GM18867 (cell line): ENCODE measurements around the gene EVA1C.
"Not testable (repeated sequence)": the region's sequence is repeated elsewhere in the genome, so short reads cannot be mapped to it uniquely, and the experiment has no call there.

ENCODE experiments used
- ATAC-seq: cut with Tn5 transposase; IDR thresholded peaks from one replicate; pipeline ENCODE4 v1.9.1; 2021; ENCODE audit warnings: mild to moderate bottlenecking, moderate library complexity; ENCODE audit not compliant: unreplicated experiment

EVA1C gene

GRCh38 chr21:32484706-32485380, 72.3 kb downstream of the EVA1C start:
- ATAC-seq: no peak

- no peak for ATAC-seq
These were observed 79.9 kb downstream of the EVA1C start for GRCh38 chr21:32492376-32492775.

- no peak for ATAC-seq
These were observed 82.6 kb downstream of the EVA1C start for GRCh38 chr21:32494934-32495709.

GRCh38 chr21:32496568-32496967, 84.1 kb downstream of the EVA1C start:
- no peak for ATAC-seq

- ATAC-seq: no peak
These were observed 86.9 kb downstream of the EVA1C start for GRCh38 chr21:32499249-32500055.

- ATAC-seq: not testable (repeated sequence)
These were observed 91.1 kb downstream of the EVA1C start for GRCh38 chr21:32503641-32504040.

- not testable (repeated sequence) for ATAC-seq
These were observed 93.3 kb downstream of the EVA1C start for GRCh38 chr21:32505767-32506166.

GRCh38 chr21:32506411-32506965, 94.0 kb downstream of the EVA1C start:
- not testable (repeated sequence) for ATAC-seq

- no peak for ATAC-seq
These were observed 94.9 kb downstream of the EVA1C start for GRCh38 chr21:32507342-32507919.

GRCh38 chr21:32508036-32508435, 95.5 kb downstream of the EVA1C start:
- ATAC-seq: not testable (repeated sequence)

- ATAC-seq: no peak
These were observed 96.1 kb downstream of the EVA1C start for GRCh38 chr21:32508558-32508957.

- ATAC-seq: not testable (repeated sequence)
These were observed 96.5 kb downstream of the EVA1C start for GRCh38 chr21:32508975-32509374.

- no peak for ATAC-seq
These were observed 102.0 kb downstream of the EVA1C start for GRCh38 chr21:32514275-32515055.

GRCh38 chr21:32515874-32516273, 103.4 kb downstream of the EVA1C start:
- no peak for ATAC-seq

GRCh38 chr21:32516756-32517649, 104.5 kb downstream of the EVA1C start:
- no peak for ATAC-seq

GRCh38 chr21:32519945-32520874, 107.7 kb downstream of the EVA1C start:
- no peak for ATAC-seq

GRCh38 chr21:32520875-32521735, 108.6 kb downstream of the EVA1C start:
- no peak for ATAC-seq
